Naive thymus-derived CD4-positive, alpha-beta T cell (primary cell): Measurements from ENCODE around the gene VWA7. TPM values are rescaled to one million over a fixed set of nuclear protein-coding genes. Genes with fewer than 3 reads are reported as not detected.

Source experiments
- polyA plus RNA-seq, 2 donors: library from polyadenylated mRNA; unstranded; fragments of 300-500 nt; fragmentation: Illumina TruSeq; gene quantifications; one replicate each; pipeline ENCODE4 v1.2.3, GENCODE V29; 2021
- total RNA-seq, 6 experiments: library from RNA in 5 of 6; stranded (reverse) in 5 of 6; gene quantifications; 1 replicate in 5 of 6; 2 replicates in 1 of 6; pipeline ENCODE4 v1.2.3 and lab custom pipeline; 2021 to 2026

Gene VWA7
- total and polyA plus RNA-seq, 7 experiments from 2014 or later = 0.53 to 4.5 (median 1.1) TPM; not detected in 2

Other genes starting within 250 kb of the VWA7 start
Only the 30 nearest of the 43 such genes appear.
- gene AIF1, start 162.1 kb downstream of the VWA7 start, total RNA-seq = 100 to 1,000 TPM in 1 of 5 experiments, 10 to 100 TPM in 4; 33.1 to 160 (median 62.0) TPM
- 100 to 1,000 TPM; 140 to 182 TPM for gene AIF1, start 162.1 kb downstream of the VWA7 start, polyA plus RNA-seq
- 100 to 1,000 TPM; 203 to 238 (median 226) TPM for gene PRRC2A, start 156.6 kb downstream of the VWA7 start, total RNA-seq
- 1 to 10 TPM; 3.9 to 8.2 TPM for gene PRRC2A, start 156.6 kb downstream of the VWA7 start, polyA plus RNA-seq
- gene BAG6, start 124.7 kb downstream of the VWA7 start, total RNA-seq = 100 to 1,000 TPM; 260 to 321 (median 280) TPM
- gene BAG6, start 124.7 kb downstream of the VWA7 start, polyA plus RNA-seq = 10 to 100 TPM; 14.4 to 24.3 TPM
- gene APOM, start 121.4 kb downstream of the VWA7 start, total RNA-seq = 1 to 10 TPM in 4 of 5 experiments, under 1 TPM in 1; 0.78 to 4.3 (median 2.8) TPM
- 1 to 10 TPM; 3.8 to 5.0 TPM for gene APOM, start 121.4 kb downstream of the VWA7 start, polyA plus RNA-seq
- gene C6orf47, start 116.5 kb downstream of the VWA7 start, total RNA-seq = 10 to 100 TPM; 14.0 to 32.8 (median 23.2) TPM
- gene C6orf47, start 116.5 kb downstream of the VWA7 start, polyA plus RNA-seq = 10 to 100 TPM; 22.3 to 33.7 TPM
- 10 to 100 TPM; 12.8 to 35.1 (median 28.9) TPM for gene GPANK1, start 112.3 kb downstream of the VWA7 start, total RNA-seq
- gene GPANK1, start 112.3 kb downstream of the VWA7 start, polyA plus RNA-seq = 10 to 100 TPM; 24.0 to 27.2 TPM
- 100 to 1,000 TPM; 101 to 215 (median 133) TPM for gene CSNK2B, start 111.2 kb downstream of the VWA7 start, total RNA-seq
- gene CSNK2B, start 111.2 kb downstream of the VWA7 start, polyA plus RNA-seq = 100 to 1,000 TPM; 260 to 275 TPM
- gene LY6G5B, start 107.4 kb downstream of the VWA7 start, total RNA-seq = 10 to 100 TPM; 27.7 to 51.0 (median 42.9) TPM
- not detected for gene LY6G5B, start 107.4 kb downstream of the VWA7 start, polyA plus RNA-seq
- 1 to 10 TPM; 2.4 to 4.3 (median 3.1) TPM for gene LY6G5C, start 96.3 kb downstream of the VWA7 start, total RNA-seq
- 10 to 100 TPM in 1 of 2 donors, 1 to 10 TPM in 1; 6.4 to 10.2 TPM for gene LY6G5C, start 96.3 kb downstream of the VWA7 start, polyA plus RNA-seq
- 10 to 100 TPM; 60.1 to 71.7 (median 65.2) TPM for gene ABHD16A, start 74.0 kb downstream of the VWA7 start, total RNA-seq
- 10 to 100 TPM; 31.1 to 42.5 TPM for gene ABHD16A, start 74.0 kb downstream of the VWA7 start, polyA plus RNA-seq
- under 1 TPM in 1 of 5 experiments, not detected in 4; 0.56 TPM for gene LY6G6F, start 70.5 kb downstream of the VWA7 start, total RNA-seq
- gene LY6G6F, start 70.5 kb downstream of the VWA7 start, polyA plus RNA-seq = not detected
- gene LY6G6D, start 62.0 kb downstream of the VWA7 start, total RNA-seq = not detected
- not detected for gene LY6G6D, start 62.0 kb downstream of the VWA7 start, polyA plus RNA-seq
- 1 to 10 TPM in 1 of 5 experiments, not detected in 4; 1.2 TPM for gene LY6G6C, start 55.6 kb downstream of the VWA7 start, total RNA-seq
- not detected for gene LY6G6C, start 55.6 kb downstream of the VWA7 start, polyA plus RNA-seq
- gene MPIG6B, start 54.0 kb downstream of the VWA7 start, total RNA-seq = 1 to 10 TPM in 1 of 5 experiments, under 1 TPM in 4; 0.12 to 4.7 (median 0.64) TPM
- 1 to 10 TPM in 1 of 2 donors, under 1 TPM in 1; 0.20 to 2.3 TPM for gene MPIG6B, start 54.0 kb downstream of the VWA7 start, polyA plus RNA-seq
- gene DDAH2, start 48.0 kb downstream of the VWA7 start, total RNA-seq = 10 to 100 TPM in 2 of 5 experiments, 1 to 10 TPM in 3; 4.9 to 31.4 (median 7.1) TPM
- gene DDAH2, start 48.0 kb downstream of the VWA7 start, polyA plus RNA-seq = 10 to 100 TPM; 13.1 to 15.3 TPM
- gene CLIC1, start 40.8 kb downstream of the VWA7 start, total RNA-seq = 100 to 1,000 TPM in 2 of 5 experiments, 10 to 100 TPM in 3; 29.3 to 494 (median 58.2) TPM
- 100 to 1,000 TPM; 102 to 122 TPM for gene CLIC1, start 40.8 kb downstream of the VWA7 start, polyA plus RNA-seq
- 10 to 100 TPM; 10.3 to 52.2 (median 11.4) TPM for gene MSH5, start 37.3 kb downstream of the VWA7 start, total RNA-seq
- gene MSH5, start 37.3 kb downstream of the VWA7 start, polyA plus RNA-seq = 1 to 10 TPM in 1 of 2 donors, under 1 TPM in 1; 0.51 to 2.6 TPM
- 10 to 100 TPM in 1 of 5 experiments, 1 to 10 TPM in 4; 2.3 to 11.1 (median 3.3) TPM for gene SAPCD1, start 14.7 kb downstream of the VWA7 start, total RNA-seq
- not detected for gene SAPCD1, start 14.7 kb downstream of the VWA7 start, polyA plus RNA-seq
- 10 to 100 TPM; 34.3 to 84.2 (median 53.2) TPM for gene VARS1, start 18.4 kb upstream of the VWA7 start, total RNA-seq
- gene VARS1, start 18.4 kb upstream of the VWA7 start, polyA plus RNA-seq = 10 to 100 TPM; 32.2 to 44.8 TPM
- 10 to 100 TPM; 22.9 to 94.5 (median 29.2) TPM for gene LSM2, start 29.6 kb upstream of the VWA7 start, total RNA-seq
- gene LSM2, start 29.6 kb upstream of the VWA7 start, polyA plus RNA-seq = 10 to 100 TPM; 58.9 to 67.9 TPM
- 1 to 10 TPM; 3.3 to 5.5 (median 4.7) TPM for gene HSPA1L, start 38.0 kb upstream of the VWA7 start, total RNA-seq
- 1 to 10 TPM; 2.3 to 3.6 TPM for gene HSPA1L, start 38.0 kb upstream of the VWA7 start, polyA plus RNA-seq
- gene HSPA1A, start 38.2 kb upstream of the VWA7 start, total RNA-seq = 100 to 1,000 TPM in 1 of 5 experiments, 10 to 100 TPM in 3, 1 to 10 TPM in 1; 6.7 to 125 (median 30.3) TPM
- gene HSPA1A, start 38.2 kb upstream of the VWA7 start, polyA plus RNA-seq = 10 to 100 TPM; 26.0 to 52.5 TPM
- 10 to 100 TPM in 4 of 5 experiments, 1 to 10 TPM in 1; 8.6 to 68.9 (median 28.9) TPM for gene HSPA1B, start 50.4 kb upstream of the VWA7 start, total RNA-seq
- gene HSPA1B, start 50.4 kb upstream of the VWA7 start, polyA plus RNA-seq = 1 to 10 TPM; 2.8 to 3.6 TPM
- 10 to 100 TPM; 18.6 to 35.0 (median 20.1) TPM for gene NEU1, start 85.5 kb upstream of the VWA7 start, total RNA-seq
- gene NEU1, start 85.5 kb upstream of the VWA7 start, polyA plus RNA-seq = 10 to 100 TPM; 13.6 to 19.9 TPM
- not detected for gene SLC44A4, start 101.7 kb upstream of the VWA7 start, total RNA-seq
- gene SLC44A4, start 101.7 kb upstream of the VWA7 start, polyA plus RNA-seq = not detected
- 10 to 100 TPM; 50.4 to 94.2 (median 71.6) TPM for gene EHMT2, start 120.4 kb upstream of the VWA7 start, total RNA-seq
- gene EHMT2, start 120.4 kb upstream of the VWA7 start, polyA plus RNA-seq = 10 to 100 TPM; 37.3 to 66.5 TPM
- gene ZBTB12, start 124.8 kb upstream of the VWA7 start, total RNA-seq = 1 to 10 TPM in 4 of 5 experiments, under 1 TPM in 1; 0.77 to 4.5 (median 2.5) TPM
- under 1 TPM in 1 of 2 donors, not detected in 1; 0.09 TPM for gene ZBTB12, start 124.8 kb upstream of the VWA7 start, polyA plus RNA-seq
- gene C2, start 150.4 kb upstream of the VWA7 start, total RNA-seq = 1 to 10 TPM in 4 of 5 experiments, under 1 TPM in 1; 0.89 to 8.2 (median 2.3) TPM
- gene C2, start 150.4 kb upstream of the VWA7 start, polyA plus RNA-seq = under 1 TPM in 1 of 2 donors, not detected in 1; 0.10 TPM
- 1 to 10 TPM in 2 of 5 experiments, under 1 TPM in 1, not detected in 2; 0.56 to 1.4 (median 1.1) TPM for gene CFB, start 168.8 kb upstream of the VWA7 start, total RNA-seq
- 1 to 10 TPM; 1.4 to 1.8 TPM for gene CFB, start 168.8 kb upstream of the VWA7 start, polyA plus RNA-seq
- gene NELFE, start 181.6 kb upstream of the VWA7 start, total RNA-seq = 10 to 100 TPM; 47.5 to 71.7 (median 59.1) TPM
- 10 to 100 TPM; 56.5 to 76.6 TPM for gene NELFE, start 181.6 kb upstream of the VWA7 start, polyA plus RNA-seq